GM21390 (cell line): ENCODE results near the gene MDH1B.
"Not testable (repeated sequence)": the region's sequence is repeated elsewhere in the genome, so short reads cannot be mapped to it uniquely, and the experiment has no call there.

Experiments used
- ATAC-seq: cut with Tn5 transposase; IDR thresholded peaks from one replicate; pipeline ENCODE4 v1.9.1; 2021; ENCODE audit not compliant: unreplicated experiment

The MDH1B gene

GRCh38 chr2:206774871-206775270 is 9.7 kb upstream of the MDH1B start:
- ATAC-seq: no peak

DNA sequence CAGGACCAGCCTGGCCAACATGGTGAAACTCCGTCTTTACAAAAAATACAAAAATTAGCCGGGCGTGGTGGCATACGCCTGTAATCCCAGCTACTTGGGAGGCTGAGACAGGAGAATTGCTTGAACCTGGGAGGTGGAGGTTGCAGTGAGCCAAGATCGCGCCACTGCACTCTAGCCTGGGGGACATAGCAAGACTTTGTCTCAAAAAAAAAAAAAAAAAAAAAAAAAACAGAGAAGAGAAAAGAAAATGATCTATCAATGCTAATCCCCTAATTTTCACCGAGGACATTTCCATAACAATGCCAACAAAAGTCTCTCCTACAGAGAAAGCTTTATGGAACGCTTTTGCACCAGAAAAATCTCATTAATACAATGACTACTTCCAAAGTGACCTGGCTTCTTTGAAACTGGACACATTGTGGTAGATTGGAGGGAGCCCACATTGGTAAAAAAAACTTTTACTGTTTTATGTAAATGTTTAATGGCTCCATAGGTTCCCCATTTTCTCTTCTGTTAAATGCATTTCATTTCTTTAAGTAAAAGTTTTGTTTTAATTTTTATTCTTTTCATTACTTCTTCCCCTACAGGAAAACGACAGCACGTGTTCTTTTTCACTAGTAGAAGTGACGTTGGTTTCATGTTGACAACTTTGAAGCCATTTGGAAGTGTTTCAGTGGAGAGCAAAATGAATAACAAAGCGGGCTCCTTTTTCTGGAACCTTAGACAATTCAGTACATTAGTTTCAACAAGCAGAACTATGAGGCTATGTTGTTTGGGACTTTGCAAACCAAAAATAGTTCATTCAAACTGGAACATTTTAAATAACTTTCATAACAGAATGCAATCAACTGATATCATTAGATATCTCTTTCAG is 1.2 kb upstream of the MDH1B start:
- ATAC-seq: no peak

- ATAC-seq: peak; percentile 36
Measured at GRCh38 chr2:206764673-206765241, 371 bp downstream of the MDH1B start.

GRCh38 chr2:206756816-206757215 is 8.3 kb downstream of the MDH1B start:
- ATAC-seq: no peak

- no peak for ATAC-seq
Measured at GRCh38 chr2:206740800-206741199, 24.3 kb downstream of the MDH1B start.

- no peak for ATAC-seq
Measured at GRCh38 chr2:206739271-206739670, 25.9 kb downstream of the MDH1B start.

- no peak for ATAC-seq
Measured at GRCh38 chr2:206736935-206737334, 28.2 kb downstream of the MDH1B start.

GRCh38 chr2:206733341-206733740 is 31.8 kb downstream of the MDH1B start:
- ATAC-seq: no peak

- no peak for ATAC-seq
Measured at GRCh38 chr2:206728277-206729199, 36.6 kb downstream of the MDH1B start.

DNA sequence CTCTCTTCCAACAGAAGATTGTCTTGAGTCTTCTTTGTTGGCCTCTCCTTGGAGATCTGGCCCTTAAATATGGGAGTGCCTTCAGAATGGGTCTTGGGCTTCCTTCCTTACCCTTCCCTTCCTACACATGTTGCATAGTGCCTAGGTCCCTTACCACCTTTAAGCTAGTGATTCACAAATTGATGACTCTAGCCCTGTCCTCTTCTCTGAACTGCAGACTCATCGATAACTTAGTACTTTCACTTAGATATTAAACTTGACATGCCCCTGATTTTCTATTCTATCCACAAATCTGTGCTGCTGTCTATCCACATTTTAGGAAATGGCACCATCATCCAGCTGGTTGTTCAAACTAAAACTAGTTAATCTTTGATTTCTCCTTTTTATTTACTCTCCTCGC is 37.8 kb downstream of the MDH1B start:
- ATAC-seq: no peak

DNA sequence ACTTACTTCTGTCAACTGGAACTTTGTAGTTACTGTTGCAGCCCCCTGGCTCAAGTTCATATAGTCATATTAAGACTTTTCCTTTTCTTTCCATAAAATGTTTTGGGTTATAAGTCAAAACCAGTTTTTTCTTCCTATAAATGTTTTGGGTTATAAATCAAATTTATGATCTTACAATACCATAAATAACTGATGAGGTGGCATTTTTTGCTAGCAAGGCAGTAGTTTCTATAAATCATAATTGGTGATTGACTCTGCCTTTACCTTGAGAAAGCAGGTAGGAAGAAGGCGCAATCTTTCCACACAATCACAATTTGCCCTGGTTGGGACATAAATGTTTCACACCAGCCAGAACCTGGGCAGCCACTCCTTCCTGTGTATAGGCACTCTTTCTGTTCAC is 41.8 kb downstream of the MDH1B start:
- no peak for ATAC-seq

DNA sequence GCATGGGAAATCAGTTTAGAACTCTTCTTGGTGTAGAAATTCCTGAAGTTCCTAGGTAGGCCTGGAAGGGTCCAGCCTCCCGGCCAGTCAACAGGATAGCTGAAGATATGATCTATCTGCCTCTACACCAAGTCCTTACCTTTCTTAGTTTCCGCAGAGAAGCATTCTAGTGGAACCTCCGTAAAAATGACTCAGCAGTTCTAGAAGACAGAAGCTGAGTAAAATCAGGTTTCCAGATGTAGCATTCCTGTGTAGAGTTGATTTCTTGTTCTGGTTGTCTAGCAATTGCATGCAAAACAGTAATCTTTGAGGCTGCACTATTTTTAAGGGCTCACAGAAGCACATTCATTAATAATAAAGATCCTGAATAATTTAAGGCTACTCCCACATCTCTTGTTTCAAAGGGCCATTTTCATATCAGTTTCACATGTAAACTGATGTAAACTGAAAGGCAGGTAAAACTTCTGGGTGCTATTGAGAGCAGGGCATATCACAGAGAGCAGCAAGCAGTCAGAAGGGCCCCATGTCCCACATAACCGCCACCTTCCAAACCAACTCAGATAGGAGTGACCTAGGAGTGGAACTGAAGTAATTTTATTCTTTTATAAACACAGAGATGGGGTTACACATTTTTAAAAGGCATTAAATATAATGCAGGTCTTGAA is 43.7 kb downstream of the MDH1B start:
- ATAC-seq: peak; percentile 81

DNA sequence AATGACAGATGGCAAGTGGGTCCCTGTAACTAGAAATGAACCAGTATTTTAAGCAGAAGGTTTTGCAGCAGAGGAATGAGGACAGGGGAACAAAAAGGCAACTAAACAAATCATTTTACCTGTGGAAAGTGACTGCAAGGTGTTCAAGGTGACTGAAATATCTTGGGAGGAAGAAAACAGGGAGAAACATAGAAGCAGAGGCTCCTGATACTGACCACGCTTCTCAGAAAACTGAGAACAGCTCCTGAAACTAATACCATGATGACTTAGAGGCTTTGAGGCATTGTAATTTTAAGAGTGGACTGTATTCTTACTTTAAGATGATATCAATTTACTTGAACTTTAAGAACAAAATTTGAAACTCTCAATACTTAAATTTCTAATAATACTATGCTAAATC is 46.8 kb downstream of the MDH1B start, which contains the start of gene DYTN:
Gene DYTN, minus strand, starts transcription at position 101 of the 400 bp plus-strand sequence. CDS start 117 bp downstream, outside the sequence.
- peak; percentile 40 for ATAC-seq

GRCh38 chr2:206716623-206717022 is 48.5 kb downstream of the MDH1B start:
- no peak for ATAC-seq

DNA sequence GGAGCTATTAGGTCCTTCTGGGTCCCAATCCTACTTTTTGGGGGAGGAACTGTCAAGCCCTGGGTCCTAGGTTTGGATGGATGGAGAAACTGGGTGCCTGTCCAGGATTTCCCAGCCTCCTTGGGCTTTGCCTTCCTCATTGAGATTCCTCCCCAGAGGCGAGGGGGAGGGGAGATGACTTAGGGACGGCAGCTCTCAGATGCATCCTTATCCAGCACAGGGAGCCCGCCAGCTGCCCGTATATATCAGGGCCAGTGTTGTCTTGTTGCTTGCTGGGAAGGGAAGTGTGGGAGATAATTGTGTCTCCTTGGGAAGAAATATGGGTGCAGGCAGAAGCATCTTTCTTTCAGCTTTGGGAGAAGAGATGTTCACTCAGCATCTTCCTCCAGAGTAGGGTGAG is 49.9 kb downstream of the MDH1B start:
- not testable (repeated sequence) for ATAC-seq

DNA sequence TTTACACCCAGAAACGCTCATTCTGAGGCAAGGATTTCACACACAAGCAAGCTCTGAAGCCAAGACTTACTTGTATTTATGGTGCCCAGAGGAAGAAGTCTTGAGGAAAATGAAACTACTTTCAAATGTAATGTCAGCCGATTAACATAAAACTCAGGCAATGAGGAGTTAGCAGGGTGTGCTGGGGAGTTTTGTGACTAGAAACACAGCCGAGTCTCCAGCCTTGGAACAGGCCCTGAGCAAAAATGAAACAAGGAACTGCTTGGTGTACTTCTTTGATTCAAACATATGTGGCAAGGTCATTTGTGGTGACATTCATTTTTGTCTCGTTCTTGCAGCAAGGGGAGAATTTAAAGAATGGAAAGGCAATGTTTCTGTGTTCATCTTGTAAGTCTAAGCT is 51.4 kb downstream of the MDH1B start:
- peak; percentile 59 for ATAC-seq

- ATAC-seq: no peak
Measured at GRCh38 chr2:206708286-206708685, 56.8 kb downstream of the MDH1B start.

GRCh38 chr2:206707164-206707701 is 57.9 kb downstream of the MDH1B start:
- ATAC-seq: no peak

DNA sequence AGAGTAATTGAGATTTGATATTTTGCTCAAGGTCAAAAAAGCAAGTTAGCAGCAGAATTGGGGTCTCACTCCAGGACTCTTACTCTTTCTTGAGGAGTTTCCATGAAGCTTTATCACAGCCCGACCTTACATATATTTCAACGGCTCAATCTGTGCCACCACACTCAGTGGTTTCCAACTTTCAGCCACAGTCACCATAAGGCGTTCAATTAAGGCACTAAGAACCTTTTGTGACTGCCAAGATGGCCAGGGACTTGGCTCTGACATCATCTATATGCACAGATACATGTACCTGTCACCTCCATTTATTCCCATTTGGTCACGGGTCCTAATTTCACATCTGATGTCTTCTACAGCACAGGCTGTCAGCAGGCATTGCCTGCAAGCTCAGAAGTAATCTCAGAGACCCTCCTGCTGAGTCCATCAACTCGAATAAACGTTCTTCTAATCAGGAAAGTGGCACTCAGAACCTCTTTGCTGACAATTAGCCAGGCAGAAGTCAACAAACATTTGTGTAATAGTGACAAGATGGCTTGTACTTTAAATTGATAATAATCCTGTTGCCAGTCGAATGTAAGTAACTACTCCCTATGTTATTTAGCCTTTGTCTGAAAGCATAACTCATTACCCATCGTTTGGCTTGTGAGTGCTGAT is 63.0 kb downstream of the MDH1B start:
- ATAC-seq: no peak

DNA sequence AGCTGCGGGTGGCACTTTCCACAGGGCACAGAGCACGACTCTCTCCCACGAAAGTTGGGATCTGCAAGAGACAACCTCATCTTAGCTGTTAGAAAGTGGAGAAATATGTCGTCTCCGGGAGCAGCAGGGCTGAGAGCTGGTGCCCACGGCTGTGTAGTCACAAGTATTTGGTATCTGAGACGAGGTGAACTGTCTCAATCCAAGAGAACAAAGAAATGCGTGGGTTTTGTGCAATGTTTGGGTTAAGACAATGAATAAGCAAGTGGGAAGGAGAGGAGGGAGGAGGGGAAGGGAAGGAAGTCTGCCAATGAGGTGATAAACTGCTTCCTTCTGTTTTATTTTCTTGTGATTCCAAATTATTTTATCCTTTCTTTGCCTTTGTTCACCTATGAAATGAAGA is 65.0 kb downstream of the MDH1B start:
- ATAC-seq: no peak
